ENCODE results near the gene LHB.
A peak's percentile ranks its signal among the peaks of the same experiment; 100 is the strongest.

LHB gene

GRCh38 chr19:49017041-49017665 is at the start of gene LHB:
TSS of gene LHB (minus strand) at chr19:49017091. CDS start at chr19:49017081, 10 bp downstream.
- H3K4me3 ChIP-seq (replicated peaks; ENCODE audit: low read depth, low read length), result peak within 1 kb of the TSS; percentile 29
- DNase-seq (ENCODE audit: extremely low read depth, low read depth), result no peak
- TF ChIP-seq CTCF (IDR thresholded peaks at IDR 0.05; ENCODE audit: low read depth, low read length, missing control alignments), result no peak

GRCh38 chr19:49065905-49066512 is 49.1 kb upstream of the LHB start:
- no peak for DNase-seq (ENCODE audit: extremely low read depth, low read depth)
- H3K4me3 ChIP-seq (replicated peaks; ENCODE audit: low read depth, low read length), result no peak overlapping the region
- no peak for TF ChIP-seq CTCF (IDR thresholded peaks at IDR 0.05; ENCODE audit: low read depth, low read length, missing control alignments)

GRCh38 chr19:49064768-49065611 is 48.1 kb upstream of the LHB start, which contains the start of gene NTF4:
TSS of gene NTF4 (minus strand) at chr19:49064818. CDS start at chr19:49061997, 2,821 bp downstream.
- no peak for DNase-seq (ENCODE audit: extremely low read depth, low read depth)
- TF ChIP-seq CTCF (IDR thresholded peaks at IDR 0.05; ENCODE audit: low read depth, low read length, missing control alignments), result no peak
- no peak within 1 kb of the TSS for H3K4me3 ChIP-seq (replicated peaks; ENCODE audit: low read depth, low read length)

- TF ChIP-seq CTCF (IDR thresholded peaks at IDR 0.05; ENCODE audit: low read depth, low read length, missing control alignments), result no peak
- DNase-seq (ENCODE audit: extremely low read depth, low read depth), result no peak
- no peak overlapping the region for H3K4me3 ChIP-seq (replicated peaks; ENCODE audit: low read depth, low read length)
Measured at GRCh38 chr19:49064029-49064629, 47.2 kb upstream of the LHB start.

- no peak overlapping the region for H3K4me3 ChIP-seq (replicated peaks; ENCODE audit: low read depth, low read length)
- DNase-seq (ENCODE audit: extremely low read depth, low read depth), result no peak
- no peak for TF ChIP-seq CTCF (IDR thresholded peaks at IDR 0.05; ENCODE audit: low read depth, low read length, missing control alignments)
Measured at GRCh38 chr19:49061445-49061844, 44.6 kb upstream of the LHB start.

GRCh38 chr19:49061000-49061399 is 44.1 kb upstream of the LHB start:
- no peak for TF ChIP-seq CTCF (IDR thresholded peaks at IDR 0.05; ENCODE audit: low read depth, low read length, missing control alignments)
- no peak overlapping the region for H3K4me3 ChIP-seq (replicated peaks; ENCODE audit: low read depth, low read length)
- DNase-seq (ENCODE audit: extremely low read depth, low read depth), result no peak
